NCI-H345 (cell line): Measurements from ENCODE around the gene C2orf81.
"Not testable (repeated sequence)": the region's sequence is repeated elsewhere in the genome, so short reads cannot be mapped to it uniquely, and the experiment has no call there.

Experiments used
- DNase-seq: peaks from one replicate; lab custom pipeline; 2025; lab: John Stamatoyannopoulos, UW

The C2orf81 gene

GRCh38 chr2:74421221-74421870 lies at the start of gene C2orf81, which contains the start of gene WDR54:
C2orf81 (minus strand) TSS chr2:74421619; CDS start chr2:74421560, 59 bp downstream.
WDR54 (plus strand) TSS chr2:74421730; CDS start chr2:74422154, 424 bp downstream.
- DNase-seq: peak; percentile 95

DNA sequence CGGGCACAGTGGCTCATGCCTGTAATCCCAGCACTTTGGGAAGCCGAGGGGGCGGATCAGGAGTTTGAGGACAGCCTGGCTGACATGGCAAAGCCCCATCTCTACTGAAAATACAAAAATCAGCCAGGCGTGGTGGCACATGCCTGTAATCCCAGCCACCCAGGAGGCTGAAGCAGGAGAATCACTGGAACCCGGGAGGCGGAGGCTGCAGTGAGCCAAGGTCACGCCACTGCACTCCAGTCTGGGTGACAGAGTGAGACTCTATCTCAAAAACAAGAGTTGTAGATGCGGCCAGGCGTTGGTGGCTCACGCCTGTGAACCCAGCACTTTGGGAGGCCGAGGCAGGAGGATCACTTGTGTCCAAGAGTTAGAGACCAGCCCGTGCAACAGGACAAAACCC lies 49.3 kb upstream of the C2orf81 start:
- not testable (repeated sequence) for DNase-seq

DNA sequence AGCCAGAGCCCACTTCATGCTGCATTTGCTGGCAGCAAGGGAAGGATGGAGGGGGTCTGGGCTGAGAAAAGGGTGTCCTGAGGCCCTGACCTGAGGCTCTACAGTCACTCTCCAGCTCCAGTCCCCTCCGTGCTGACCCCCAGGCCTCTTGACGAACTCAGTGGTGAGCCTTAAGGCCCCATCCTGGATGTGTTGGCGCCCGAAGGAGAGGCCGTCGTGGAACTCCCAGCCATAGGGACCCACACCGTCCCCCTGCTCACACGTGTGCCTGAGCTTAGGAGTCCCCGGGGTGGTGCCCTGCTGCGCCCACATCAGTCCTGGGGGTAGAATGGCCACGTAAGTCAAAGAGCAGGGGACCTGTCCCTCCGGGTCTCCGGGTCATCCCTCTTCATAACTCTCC lies 43.0 kb upstream of the C2orf81 start:
- DNase-seq: no peak

GRCh38 chr2:74462786-74463105 lies 41.3 kb upstream of the C2orf81 start:
- DNase-seq: no peak

DNA sequence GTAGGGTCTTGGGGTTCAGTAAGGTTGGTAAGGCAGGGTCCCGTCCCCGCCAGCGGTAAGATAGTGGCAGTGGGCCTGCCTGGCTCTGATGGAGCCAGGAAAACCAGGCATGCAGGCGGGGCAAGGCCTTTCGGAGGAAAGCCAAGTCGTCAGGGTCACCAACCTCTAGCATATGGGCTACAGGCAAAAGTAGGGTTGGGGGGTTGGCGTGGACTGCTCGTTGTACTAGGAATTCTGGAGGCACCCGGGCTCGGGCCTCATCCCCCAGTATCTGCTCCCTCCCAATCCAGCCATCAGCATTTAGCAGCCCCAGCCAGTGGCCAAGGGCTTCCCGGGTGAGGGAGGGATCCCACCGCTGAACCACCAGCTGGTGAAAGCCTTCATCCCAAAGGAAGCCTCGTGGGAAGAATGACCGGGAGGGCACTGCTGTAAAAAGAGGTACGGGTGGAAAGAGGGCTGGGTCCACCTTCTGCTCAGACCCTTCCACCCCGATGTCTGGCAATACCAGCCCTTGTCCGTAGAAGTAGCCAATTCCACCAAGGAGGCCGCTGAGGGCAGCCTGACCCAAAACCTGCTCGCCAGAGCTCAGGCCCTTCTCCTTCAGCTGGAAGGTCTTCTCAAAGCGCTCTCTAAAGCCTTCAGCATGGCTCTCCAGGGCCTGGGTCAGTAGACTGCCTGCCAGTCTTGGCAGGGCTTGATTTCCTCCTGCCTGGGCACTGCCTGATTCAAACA lies 40.8 kb upstream of the C2orf81 start:
- DNase-seq: no peak

DNA sequence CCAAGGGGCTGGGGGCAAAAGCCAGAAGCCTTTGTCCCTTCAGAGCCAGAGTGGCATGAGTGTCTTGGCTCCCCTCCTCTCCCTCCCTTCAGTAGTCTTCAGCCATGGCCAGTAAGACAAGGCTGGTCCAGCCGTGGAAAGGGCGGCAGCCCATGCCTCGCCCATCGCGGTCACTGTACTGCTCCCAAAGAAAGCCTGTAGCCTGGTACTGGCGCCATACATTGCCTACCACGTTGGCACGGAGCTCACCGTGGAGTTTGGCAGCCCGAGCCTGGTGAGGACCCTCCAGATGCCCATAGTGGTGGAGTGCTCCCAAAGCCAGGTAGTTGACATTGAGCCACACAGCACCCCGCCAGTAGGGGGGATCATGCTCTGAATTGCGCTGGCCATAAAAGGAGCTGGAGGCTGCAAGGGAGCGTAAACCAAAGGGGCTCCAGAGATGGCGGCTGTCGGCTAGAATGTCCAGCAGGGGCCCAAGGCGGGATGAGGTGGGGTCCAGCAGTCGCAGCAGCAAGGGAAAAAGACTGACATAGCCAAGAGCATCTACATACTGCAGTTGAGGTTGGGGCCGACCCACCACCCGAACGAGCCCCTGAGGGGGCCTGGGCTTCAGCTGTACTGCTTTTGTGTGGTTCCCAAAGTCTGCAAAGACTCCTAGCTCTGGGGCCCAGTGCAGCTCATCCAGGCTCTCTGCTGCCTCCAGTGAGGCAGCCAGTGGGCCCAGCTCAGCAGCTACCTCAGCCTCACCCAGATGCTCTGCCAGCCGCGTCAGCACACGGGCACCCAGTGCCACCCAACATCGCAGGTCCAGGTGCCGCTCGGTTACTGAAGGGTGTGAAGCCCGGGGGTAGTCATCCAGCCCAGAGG lies 40.0 kb upstream of the C2orf81 start:
- DNase-seq: no peak

GRCh38 chr2:74460187-74460586 lies 38.8 kb upstream of the C2orf81 start:
- not testable (repeated sequence) for DNase-seq

- not testable (repeated sequence) for DNase-seq
Observed at GRCh38 chr2:74459503-74460118, 38.2 kb upstream of the C2orf81 start.

GRCh38 chr2:74458938-74459363 lies 37.5 kb upstream of the C2orf81 start:
- DNase-seq: no peak

- DNase-seq: peak; percentile 100
Observed at GRCh38 chr2:74458132-74458937, 36.9 kb upstream of the C2orf81 start, which contains the start of gene WBP1. WBP1 (plus strand) TSS chr2:74458438; CDS start chr2:74458603, 165 bp downstream.

GRCh38 chr2:74457549-74458131 lies 36.2 kb upstream of the C2orf81 start:
- peak; percentile 86 for DNase-seq

DNA sequence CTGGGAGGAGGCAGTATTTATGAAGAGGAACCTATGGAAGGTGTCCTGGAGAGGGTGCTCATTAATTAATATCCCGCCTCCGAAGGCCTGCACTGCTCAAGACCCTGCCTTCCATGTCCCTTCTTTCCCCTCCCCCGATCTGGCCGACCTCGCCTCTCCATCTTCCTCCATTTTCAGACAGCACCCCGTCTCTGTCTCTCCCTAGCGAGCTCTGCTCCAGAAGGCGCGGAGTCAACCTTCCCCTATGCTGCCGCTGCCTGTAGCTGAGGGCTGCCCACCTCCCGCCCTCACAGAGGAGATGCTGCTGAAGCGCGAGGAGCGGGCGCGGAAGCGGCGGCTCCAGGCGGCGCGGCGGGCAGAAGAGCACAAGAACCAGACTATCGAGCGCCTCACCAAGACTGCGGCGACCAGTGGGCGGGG lies 35.7 kb upstream of the C2orf81 start:
- DNase-seq: no peak

GRCh38 chr2:74454654-74455511 lies 33.5 kb upstream of the C2orf81 start, which contains the start of gene INO80B:
INO80B (plus strand) TSS chr2:74455087; CDS start chr2:74455117, 30 bp downstream.
- DNase-seq: peak; percentile 98

DNA sequence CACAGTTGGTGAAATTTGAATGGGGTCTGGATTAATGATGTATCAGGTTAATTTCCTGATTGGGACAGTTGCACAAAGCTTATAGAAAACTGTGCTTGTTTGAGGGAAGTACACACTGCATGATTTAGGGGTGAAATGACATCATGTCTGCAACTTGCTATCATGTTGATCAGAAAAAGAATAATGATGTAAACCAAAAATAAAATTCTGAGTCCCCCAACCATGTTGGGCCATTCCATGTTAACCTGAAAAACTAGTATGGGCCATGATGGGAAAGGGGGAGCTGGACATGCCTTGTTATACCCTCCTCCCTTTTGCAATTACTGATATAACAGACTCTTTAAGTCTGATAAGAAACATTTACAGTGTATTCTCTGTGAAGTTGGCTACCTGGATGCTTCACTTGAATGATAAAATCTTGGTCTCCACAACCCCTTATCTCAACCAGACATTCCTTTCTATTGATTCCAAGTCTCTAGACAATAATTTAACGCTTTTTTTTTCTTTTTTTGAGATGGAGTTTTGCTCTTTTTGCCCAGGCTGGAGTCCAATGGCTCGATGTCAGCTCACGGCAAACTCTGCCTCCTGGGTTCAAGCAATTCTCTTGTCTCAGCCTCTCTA lies 29.3 kb upstream of the C2orf81 start:
- DNase-seq: no peak

- DNase-seq: no peak
Observed at GRCh38 chr2:74448771-74449170, 27.4 kb upstream of the C2orf81 start.

- DNase-seq: no peak
Observed at GRCh38 chr2:74447230-74447999, 26.0 kb upstream of the C2orf81 start.

DNA sequence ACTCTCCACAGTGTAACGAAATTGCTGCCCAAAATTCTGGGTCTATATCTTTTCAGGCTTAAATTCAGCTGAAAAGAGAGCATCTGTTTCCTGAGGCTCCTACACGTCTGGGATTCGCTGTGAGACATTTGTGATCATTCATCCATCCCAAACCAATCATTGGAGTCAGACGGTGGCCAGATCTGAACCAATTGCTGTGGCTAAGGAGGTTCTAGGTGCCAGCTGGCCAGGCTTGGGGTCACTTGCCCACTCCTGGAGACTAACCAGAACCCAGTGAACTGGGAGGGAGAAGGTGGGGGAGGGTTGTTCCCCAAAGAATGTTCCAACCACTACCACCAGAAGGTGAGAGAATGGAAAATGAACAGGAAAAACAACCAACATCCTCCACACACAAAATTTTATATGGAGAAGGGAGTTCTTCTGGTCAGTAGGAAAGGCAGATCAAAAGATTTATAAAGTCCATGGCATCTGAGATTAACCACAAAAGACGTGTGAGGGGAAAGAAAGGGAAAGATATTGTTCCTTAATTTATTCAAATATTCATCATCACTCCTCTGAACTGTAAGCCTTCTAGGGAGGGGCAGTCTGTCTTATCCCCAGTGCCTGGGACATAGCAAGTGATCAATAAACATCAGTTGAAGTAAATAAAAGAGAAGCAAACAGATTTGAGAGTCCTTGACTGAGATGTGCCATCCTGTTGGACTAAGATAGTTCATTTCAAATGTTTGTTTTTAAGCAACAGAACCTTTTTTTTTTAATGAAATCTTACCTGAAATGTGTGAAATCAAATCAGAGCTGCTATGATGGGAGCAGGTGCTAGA lies 23.3 kb upstream of the C2orf81 start:
- DNase-seq: no peak
